Activated CD4-positive, CD25-positive, alpha-beta regulatory T cell treated with anti-CD3 and anti-CD28 coated beads, Interleukin-2, amount 50 U/mL, for 16 hours (primary cell): ENCODE data around the gene LMNTD1.
"Not testable (repeated sequence)": the region's sequence is repeated elsewhere in the genome, so short reads cannot be mapped to it uniquely, and the experiment has no call there.

ENCODE experiments used
- DNase-seq: peaks from one replicate; pipeline ENCODE4 v3.0.0-alpha.2; 2020; ENCODE audit warnings: low read depth, low spot score

The LMNTD1 gene

GRCh38 chr12:25491396-25492325, 61.4 kb downstream of the LMNTD1 start:
- DNase-seq = no peak

- not testable (repeated sequence) for DNase-seq
Measured at GRCh38 chr12:25488956-25489870, 63.9 kb downstream of the LMNTD1 start.

- no peak for DNase-seq
Measured at GRCh38 chr12:25482625-25483024, 70.5 kb downstream of the LMNTD1 start.

GRCh38 chr12:25480145-25480544, 72.9 kb downstream of the LMNTD1 start:
- no peak for DNase-seq

- no peak for DNase-seq
Measured at GRCh38 chr12:25477217-25477616, 75.9 kb downstream of the LMNTD1 start.

- no peak for DNase-seq
Measured at GRCh38 chr12:25472453-25472852, 80.6 kb downstream of the LMNTD1 start.

- DNase-seq = no peak
Measured at GRCh38 chr12:25469861-25470260, 83.2 kb downstream of the LMNTD1 start.

- no peak for DNase-seq
Measured at GRCh38 chr12:25469368-25469767, 83.7 kb downstream of the LMNTD1 start.

- no peak for DNase-seq
Measured at GRCh38 chr12:25463521-25463920, 89.6 kb downstream of the LMNTD1 start.

GRCh38 chr12:25463005-25463404, 90.1 kb downstream of the LMNTD1 start:
- no peak for DNase-seq

- no peak for DNase-seq
Measured at GRCh38 chr12:25459541-25459951, 93.5 kb downstream of the LMNTD1 start.

GRCh38 chr12:25458047-25458552, 95.0 kb downstream of the LMNTD1 start:
- DNase-seq = no peak

GRCh38 chr12:25456474-25456873, 96.6 kb downstream of the LMNTD1 start:
- no peak for DNase-seq

- DNase-seq = no peak
Measured at GRCh38 chr12:25455696-25456095, 97.4 kb downstream of the LMNTD1 start.

GRCh38 chr12:25449007-25449406, 104.1 kb downstream of the LMNTD1 start:
- no peak for DNase-seq

GRCh38 chr12:25447046-25447445, 106.0 kb downstream of the LMNTD1 start:
- no peak for DNase-seq

- no peak for DNase-seq
Measured at GRCh38 chr12:25438638-25439037, 114.4 kb downstream of the LMNTD1 start.

GRCh38 chr12:25436206-25437030, 116.7 kb downstream of the LMNTD1 start:
- DNase-seq = no peak

GRCh38 chr12:25435431-25435830, 117.7 kb downstream of the LMNTD1 start:
- no peak for DNase-seq

- DNase-seq = no peak
Measured at GRCh38 chr12:25434515-25434914, 118.6 kb downstream of the LMNTD1 start.
